ENCODE data around the gene LRRTM2.
A peak's percentile ranks its signal among the peaks of the same experiment; 100 is the strongest.
"Not testable (repeated sequence)": the region's sequence is repeated elsewhere in the genome, so short reads cannot be mapped to it uniquely, and the experiment has no call there.

LRRTM2 gene, protein sequence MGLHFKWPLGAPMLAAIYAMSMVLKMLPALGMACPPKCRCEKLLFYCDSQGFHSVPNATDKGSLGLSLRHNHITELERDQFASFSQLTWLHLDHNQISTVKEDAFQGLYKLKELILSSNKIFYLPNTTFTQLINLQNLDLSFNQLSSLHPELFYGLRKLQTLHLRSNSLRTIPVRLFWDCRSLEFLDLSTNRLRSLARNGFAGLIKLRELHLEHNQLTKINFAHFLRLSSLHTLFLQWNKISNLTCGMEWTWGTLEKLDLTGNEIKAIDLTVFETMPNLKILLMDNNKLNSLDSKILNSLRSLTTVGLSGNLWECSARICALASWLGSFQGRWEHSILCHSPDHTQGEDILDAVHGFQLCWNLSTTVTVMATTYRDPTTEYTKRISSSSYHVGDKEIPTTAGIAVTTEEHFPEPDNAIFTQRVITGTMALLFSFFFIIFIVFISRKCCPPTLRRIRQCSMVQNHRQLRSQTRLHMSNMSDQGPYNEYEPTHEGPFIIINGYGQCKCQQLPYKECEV

GRCh38 chr5:138874771-138875551, at the start of gene LRRTM2:
TSS of gene LRRTM2 (minus strand) at chr5:138875335. CDS start at chr5:138874911, 424 bp downstream.
- H3K4me3 ChIP-seq (ENCODE audit: low read depth, low read length) = peak within 1 kb of the TSS; percentile 53
- ChIA-PET POLR2A (interaction anchor here (0.7 kb wide), 1 partner anchor 19 kb away, joined by 3 read pairs; no protein-coding TSS in a partner anchor), CTCF (interaction anchor here (0.5 to 1.9 kb wide), 8 partner anchors 11 to 283 kb away, joined by 3 to 4 read pairs (median 3); no protein-coding TSS in a partner anchor)
- TF ChIP-seq CTCF (IDR thresholded peaks at IDR 0.05; ENCODE audit: insufficient read depth, low read length, missing control alignments) = no peak
- peak; percentile 70 for DNase-seq (ENCODE audit: low read depth, low spot score)

DNA sequence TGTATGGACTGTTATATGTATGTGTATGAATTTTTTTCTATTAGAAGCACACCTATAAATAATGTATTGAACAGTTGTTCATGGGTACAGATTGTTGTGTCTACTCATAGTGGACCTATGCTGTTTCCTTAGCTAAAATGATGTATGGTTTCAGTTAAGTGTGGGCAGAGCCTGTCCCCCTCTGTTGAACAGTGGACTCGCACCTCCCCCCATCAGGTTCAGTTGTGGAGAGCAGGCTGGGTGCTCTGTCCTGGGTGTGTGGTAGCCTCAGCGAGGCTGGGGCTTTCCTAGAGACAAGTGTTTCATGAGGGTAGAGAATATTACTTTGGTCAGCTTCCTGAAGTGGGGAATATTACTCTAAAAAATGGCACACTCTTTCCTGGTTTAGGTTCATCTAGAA, 47.4 kb upstream of the LRRTM2 start:
- ChIA-PET CTCF (no interaction called here), POLR2A (no interaction called here)
- no peak overlapping the region for H3K4me3 ChIP-seq (ENCODE audit: low read depth, low read length)
- no peak for TF ChIP-seq CTCF (IDR thresholded peaks at IDR 0.05; ENCODE audit: insufficient read depth, low read length, missing control alignments)
- no peak for DNase-seq (ENCODE audit: low read depth, low spot score)

- DNase-seq (ENCODE audit: low read depth, low spot score); H3K4me3 ChIP-seq (ENCODE audit: low read depth, low read length): not testable (repeated sequence)
- ChIA-PET POLR2A (interaction anchor here (0.7 kb wide), 1 partner anchor 268 kb away, joined by 3 read pairs; no protein-coding TSS in a partner anchor), CTCF (interaction anchor here (1.1 kb wide), 1 partner anchor 342 kb away, joined by 3 read pairs; no protein-coding TSS in a partner anchor)
These were observed 46.2 kb upstream of the LRRTM2 start for GRCh38 chr5:138921362-138921761.

GRCh38 chr5:138920181-138920580, 45.0 kb upstream of the LRRTM2 start:
- ChIA-PET POLR2A (no interaction called here), CTCF (no interaction called here)
- no peak for TF ChIP-seq CTCF (IDR thresholded peaks at IDR 0.05; ENCODE audit: insufficient read depth, low read length, missing control alignments)
- H3K4me3 ChIP-seq (ENCODE audit: low read depth, low read length) = no peak overlapping the region
- DNase-seq (ENCODE audit: low read depth, low spot score) = no peak

DNA sequence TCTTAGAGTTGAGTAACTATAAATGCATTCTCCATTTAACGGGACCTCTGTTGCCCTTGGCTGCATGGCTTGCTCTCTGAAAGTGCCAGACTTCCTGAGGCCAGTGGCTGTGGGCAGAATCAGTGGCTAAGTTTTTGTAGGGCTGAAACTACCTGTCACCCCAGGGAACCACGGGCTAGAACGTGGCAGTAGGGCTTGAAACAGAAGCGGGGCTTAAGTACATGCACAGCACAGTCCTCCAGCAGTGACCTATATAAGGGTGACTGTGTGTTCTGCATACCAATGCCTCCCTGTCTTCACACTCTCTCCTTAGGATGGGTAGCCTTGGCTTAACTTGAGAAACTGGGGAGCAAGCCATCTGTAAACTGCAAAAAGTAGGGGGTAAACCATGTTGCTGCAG, 43.6 kb upstream of the LRRTM2 start:
- ChIA-PET CTCF (no interaction called here), POLR2A (no interaction called here)
- DNase-seq (ENCODE audit: low read depth, low spot score) = no peak
- no peak overlapping the region for H3K4me3 ChIP-seq (ENCODE audit: low read depth, low read length)
- no peak for TF ChIP-seq CTCF (IDR thresholded peaks at IDR 0.05; ENCODE audit: insufficient read depth, low read length, missing control alignments)

GRCh38 chr5:138914338-138914737, 39.2 kb upstream of the LRRTM2 start:
- no peak for DNase-seq (ENCODE audit: low read depth, low spot score)
- TF ChIP-seq CTCF (IDR thresholded peaks at IDR 0.05; ENCODE audit: insufficient read depth, low read length, missing control alignments) = no peak
- ChIA-PET CTCF (no interaction called here), POLR2A (no interaction called here)
- H3K4me3 ChIP-seq (ENCODE audit: low read depth, low read length) = no peak overlapping the region
